HK-2 (cell line): ENCODE results near the gene SNCA.
A peak's percentile ranks its signal among the peaks of the same experiment; 100 is the strongest.

Experiments used
- DNase-seq: peaks from one replicate; pipeline ENCODE4 v3.0.0-alpha.2; 2018; ENCODE audit not compliant: unreplicated experiment

The SNCA gene

DNA sequence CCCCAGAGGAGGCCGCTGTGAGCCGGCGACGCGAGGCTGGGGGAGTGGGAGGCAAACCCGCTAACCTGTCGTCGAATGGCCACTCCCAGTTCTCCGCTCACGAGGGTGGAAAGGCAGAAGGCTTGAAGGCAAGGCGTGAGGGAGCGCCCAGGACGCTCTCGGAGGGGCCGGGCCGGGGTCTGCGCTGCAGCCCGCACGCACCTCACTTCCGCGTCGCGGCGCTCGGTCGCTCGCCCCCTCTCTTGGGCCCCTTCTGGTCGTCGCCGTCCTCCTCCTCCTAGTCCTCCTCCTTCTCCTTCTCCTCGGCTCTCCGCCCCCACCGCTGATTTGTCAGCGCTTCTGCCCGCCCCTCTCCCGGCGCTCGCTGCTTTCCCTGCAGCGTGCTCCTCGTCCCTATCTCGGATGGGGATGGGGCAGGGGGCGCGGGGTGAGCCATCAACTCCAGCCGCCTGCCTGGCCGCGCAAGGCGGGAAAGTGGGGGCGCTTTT, at the start of gene SNCA:
TSS of gene SNCA (minus strand) at position 265 of the 488 bp plus-strand sequence. CDS start 1,494 bp downstream, outside the sequence.
- DNase-seq = peak; percentile 84

DNA sequence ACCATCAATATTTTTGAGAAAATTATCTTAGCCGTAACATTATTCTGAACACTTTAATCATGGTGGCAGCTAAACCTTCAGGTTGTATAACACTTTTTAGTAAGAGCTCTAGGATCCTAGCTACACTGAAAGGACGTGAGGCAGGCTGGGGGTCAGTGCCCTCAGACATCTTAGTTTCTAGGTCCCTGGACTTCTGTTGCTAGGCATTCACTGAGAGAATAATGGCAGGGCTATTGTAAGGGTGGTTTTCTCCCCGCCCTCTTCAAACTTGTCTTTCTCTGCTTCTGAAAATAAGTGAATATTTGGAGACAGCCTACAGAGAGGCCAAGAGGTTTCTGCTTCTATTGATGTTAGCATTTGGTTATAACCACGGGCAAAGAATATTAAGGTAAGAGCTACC, 42.3 kb upstream of the SNCA start:
- no peak for DNase-seq

DNA sequence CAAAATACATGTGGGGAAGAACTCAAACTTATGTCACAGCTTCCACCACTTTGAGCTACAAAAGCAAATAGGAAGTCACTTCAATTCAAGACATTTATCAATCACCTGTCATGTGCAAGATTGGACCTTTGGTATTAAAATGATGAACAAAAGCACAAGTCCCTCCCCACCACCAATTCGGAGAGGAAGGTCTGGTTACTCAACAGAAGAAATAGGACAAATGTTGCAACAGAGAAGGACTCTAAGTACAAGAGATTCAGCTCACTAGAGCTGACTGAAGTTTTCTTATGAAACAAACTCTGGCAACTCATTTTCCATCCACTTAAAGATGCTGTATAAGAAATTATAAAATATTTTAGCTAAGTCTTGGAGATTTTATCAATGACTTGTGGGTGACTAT, 41.6 kb upstream of the SNCA start:
- DNase-seq = no peak

DNA sequence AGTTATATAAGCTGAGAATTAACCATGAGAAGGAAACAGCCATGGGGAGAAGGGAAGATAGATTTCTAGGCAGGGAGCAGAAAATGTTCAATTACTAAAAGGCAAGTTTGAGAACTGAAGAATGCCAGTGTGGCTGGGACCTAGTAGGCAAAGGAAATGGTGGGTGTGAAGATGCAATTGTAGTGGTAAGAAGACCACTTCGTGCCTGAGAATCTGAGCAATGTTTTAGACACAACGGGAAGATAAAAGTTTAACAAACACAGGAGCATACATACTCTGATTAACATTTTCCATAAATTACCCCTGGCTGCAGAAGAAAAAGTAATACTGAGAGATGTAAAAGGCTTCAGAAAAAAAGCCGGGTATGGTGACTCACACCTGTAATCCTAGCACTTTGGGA, 39.6 kb upstream of the SNCA start:
- no peak for DNase-seq

DNA sequence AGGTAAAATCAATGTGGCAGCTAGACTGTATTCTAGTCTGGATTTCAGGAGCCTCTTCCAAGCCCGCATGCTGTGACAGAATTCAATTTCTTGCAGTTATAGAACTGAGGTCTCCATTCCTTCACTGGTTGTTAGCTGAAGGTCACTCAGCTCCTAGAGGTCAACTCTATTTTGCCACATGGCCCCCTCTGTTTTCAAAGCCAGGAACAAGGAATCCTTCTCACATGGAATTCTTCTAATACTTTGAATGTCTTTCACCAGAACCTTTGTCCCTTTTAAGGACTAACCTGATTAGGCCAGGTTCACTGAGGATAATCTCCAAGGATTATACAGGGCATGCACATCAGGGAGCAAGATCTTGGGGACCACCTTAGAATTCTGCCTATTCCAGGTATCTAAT, 34.2 kb upstream of the SNCA start:
- DNase-seq = no peak

DNA sequence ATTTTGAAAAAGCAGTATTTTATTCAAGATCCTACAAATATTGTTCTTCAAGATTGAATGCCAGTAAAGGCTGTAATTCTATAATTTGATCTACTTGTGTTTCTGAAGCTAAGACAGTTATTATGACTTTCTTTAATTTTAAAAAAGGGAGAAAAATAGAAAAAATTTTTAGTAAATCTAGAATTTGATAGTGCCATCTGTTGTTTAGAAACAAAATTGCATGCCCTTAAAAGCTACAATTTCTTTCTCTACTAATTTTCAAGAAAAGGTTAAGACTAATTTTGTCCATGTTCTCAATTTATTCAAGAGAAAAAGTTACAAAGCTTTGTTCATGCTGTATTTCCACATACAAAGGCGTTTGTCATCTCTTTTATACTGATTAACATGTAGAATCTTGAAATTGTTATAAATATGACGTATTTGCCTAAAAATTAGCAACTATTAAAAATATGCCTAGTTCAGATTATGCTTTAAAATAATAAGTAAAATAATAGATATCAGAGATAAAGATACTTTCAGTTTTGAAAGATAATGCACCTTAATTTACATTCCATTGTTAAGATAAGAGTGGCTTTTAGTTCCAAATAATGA, 32.1 kb upstream of the SNCA start:
- no peak for DNase-seq

DNA sequence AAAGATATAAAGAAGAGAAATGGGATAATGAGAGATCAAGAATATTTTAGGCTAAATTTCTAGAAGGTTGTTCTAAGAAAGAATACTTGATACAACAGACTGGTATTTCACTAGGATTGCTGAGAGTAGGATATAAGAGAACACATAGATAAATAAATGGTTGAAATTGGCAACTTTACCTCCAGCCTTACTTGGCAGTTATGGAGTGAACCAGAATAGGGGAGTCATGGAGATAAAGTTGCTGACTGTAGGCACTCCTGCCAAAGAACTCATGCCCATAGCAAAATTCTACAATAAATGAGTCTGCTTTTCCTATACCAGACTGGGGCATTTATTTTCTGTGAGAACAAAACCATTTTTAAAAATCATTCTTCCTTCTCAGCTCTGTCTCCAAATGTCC, 31.3 kb upstream of the SNCA start:
- DNase-seq = no peak

DNA sequence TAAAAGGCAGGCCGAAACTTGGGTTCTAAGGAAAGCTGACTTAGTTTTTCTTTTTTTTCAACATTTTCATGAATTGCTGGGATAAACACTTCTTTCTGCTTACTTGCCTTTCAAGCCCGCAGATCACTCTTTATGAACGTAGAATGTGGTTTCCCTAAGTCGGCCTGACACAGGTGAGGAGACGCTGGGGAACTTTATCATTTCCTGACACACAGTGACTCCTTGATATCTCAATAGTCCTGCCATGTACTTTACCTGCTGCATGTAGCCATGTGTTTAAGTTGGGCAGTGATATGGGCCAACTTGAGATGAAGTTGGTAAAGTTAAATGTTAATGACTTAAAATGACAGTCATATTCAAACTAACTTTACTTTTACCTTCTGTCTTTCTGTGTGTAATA, 26.6 kb upstream of the SNCA start:
- no peak for DNase-seq

DNA sequence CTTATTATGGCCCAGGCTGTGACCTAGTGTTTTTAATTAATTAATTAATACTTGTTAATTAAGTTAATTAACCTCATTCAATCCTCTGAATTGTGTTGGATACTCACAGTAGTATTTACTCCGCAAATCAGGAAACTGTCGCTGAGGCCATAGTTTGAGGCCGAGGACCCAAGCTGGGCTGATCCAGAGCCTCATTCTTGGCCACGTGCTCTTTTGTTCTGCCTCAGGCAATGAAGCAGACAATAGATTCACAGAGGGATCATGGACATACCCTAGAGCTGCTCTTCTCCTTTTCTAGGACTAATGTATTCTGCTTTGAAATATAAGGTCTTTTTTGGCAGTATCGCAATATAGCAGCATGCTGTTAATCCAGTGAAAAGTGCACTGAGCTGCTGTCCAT, 24.0 kb upstream of the SNCA start:
- no peak for DNase-seq

DNA sequence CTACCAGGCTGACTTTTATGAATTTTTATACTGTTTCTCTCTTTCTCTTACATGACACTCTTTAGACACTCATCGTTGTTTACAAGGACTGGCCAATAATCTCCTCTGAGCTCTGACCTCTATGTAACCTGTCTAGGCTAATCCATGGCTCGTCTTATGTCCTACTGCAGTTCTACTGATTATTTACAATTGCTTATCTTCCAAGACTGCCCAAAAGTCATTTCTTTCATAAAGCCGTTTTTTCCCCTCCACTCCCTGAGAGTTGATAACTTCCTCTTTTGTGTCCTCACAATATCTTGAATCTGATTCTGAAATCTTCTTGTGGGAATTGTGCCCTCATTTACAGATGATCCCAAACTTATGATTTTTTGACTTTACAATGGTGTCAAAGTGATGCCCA, 18.3 kb upstream of the SNCA start:
- no peak for DNase-seq

DNA sequence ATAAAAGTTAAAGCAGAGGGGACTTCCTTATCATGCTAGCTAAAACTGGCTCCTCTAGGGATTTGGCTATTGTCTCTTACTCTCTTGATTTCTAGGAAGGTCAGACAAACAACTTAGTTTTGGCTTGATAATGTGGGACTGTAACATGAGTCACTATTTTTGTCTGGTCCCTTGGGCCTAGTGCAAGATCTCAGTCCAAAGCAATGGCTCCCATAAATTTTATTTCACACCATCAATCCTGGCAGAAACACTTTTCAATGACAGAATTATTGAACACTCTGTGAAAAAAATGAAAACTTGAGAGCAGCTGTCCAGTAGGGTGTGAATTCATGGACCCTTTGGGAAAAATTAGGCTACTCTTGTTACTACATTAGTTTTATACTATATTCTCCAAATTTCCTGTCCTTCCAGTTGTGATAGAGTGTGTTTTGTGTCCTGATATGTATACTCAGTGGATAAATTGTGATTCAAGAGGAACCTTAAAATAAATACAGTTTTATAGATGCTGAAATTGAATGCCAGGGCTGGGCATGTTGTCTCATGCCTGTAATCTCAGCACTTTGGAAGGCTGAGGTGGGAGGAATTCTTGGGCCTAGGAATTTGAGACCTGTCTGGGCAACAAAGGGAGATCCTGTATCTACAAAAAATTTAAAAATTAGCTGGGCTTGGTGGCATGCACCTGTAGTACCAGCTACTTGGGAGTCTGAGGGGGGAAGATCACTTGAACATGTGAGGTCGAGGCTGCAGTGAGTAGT, 10.8 kb upstream of the SNCA start:
- no peak for DNase-seq

DNA sequence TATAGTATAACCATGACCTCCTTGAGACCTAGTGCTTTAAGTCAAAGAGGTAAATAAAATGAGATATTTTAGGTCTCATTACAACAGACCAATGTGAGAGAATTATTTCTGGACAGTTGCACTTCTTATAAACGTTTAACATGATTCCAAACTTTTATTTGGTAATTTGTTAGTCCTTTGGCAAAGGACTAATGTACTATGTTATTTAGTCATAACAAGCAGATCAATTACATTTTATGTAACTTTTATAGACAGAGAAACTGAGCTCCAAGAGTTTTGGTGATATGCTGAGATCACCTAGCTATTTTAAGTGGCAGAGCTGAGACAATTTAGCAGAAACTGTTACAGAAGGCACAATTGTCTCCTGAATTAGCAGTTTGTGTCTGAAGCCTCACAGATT, 2.6 kb upstream of the SNCA start:
- no peak for DNase-seq

DNA sequence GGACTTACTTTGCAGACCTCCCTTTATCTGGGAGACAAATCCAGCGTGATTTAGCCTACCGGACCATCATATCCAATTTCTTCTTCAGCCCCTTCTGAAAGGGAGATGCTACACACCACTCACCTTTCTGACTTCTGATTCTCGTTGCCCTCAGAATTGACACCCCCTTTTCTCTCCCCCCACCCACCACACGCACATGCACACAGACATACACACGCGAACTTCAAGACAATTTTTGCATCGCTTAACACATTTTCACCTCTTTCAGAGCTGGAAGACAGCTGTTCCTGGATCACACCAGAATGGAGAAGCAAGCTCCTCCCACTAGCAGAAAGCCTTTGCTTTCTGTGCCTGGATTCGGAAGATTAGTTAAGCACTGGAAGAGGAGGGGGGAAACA, 1.0 kb upstream of the SNCA start:
- no peak for DNase-seq

DNA sequence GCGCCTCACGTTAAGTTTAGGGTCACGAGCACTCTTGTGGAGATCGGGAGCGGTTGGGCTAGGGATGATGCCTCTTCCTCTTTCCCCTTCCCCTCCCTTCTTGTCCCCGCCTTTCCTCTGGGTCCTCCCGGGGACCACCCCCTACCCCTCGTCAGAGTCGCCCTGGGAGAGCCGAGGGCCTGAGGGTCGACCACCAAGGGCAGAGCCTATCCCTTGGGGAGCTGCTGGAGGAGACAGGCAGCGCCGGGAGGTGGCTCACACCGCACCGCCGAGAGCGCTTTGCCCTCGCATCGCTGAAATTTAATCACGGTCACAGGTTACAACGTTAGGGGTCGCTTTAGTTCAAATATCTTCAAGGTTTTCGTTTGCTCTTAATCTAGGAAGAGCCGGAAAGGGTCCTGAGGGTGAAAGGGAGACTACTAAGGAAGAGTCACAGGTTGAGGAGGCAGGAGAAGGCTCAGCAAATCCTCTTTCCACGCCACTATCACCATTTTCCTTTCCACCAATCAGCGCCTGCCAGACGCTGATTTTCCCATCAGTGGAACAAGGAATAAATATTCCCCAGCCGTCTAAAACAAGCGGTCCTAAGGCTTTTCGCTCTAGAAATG, 528 bp upstream of the SNCA start:
- DNase-seq = no peak

DNA sequence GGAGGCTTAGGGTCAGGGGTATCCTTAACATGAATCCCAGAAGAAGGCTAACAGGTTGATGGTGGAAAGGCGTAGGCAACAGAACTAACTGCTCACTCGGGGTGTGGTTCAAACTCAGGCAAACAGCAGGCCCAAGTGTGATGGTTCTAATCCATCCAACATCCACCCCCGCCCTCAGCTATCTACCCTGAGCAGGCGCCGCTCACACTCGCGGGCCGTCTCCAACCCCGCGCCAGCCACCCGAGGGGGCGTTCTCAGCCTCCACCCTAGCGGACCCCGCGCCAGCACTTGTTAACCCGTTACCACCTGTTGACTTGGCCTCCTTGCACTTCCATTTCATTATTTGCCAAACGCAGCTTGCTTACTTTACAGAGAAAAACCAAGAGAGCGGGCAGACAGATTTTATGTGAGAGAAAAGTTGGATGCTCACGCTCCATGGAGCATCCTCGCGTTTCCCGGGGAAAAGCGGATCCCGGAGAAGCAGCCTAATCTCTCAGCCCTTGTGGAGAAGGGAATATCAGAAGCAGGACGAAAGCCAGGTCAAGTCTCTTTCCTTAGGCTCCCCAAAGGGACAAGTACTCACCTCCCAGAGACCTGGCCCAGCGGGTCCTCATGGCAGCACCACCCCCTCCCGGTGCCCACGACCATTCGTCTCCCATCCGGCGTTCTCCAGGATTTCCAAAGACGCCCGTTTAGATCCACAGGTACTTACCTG, 773 bp downstream of the SNCA start:
- DNase-seq = no peak

DNA sequence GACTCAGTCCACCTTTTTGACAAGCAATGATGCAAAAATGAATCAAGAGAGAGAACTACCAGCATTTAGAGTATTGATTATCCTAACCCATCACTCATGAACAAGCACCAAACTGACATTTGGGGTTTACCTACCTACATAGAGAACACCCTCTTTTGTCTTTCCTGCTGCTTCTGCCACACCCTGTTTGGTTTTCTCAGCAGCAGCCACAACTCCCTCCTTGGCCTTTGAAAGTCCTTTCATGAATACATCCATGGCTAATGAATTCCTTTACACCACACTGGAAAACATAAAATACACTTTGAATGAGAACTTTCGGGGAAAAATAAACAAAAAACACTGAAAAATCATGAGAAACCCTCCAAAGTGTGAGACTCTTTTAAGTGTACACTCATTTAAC, 1.5 kb downstream of the SNCA start:
- DNase-seq = no peak

DNA sequence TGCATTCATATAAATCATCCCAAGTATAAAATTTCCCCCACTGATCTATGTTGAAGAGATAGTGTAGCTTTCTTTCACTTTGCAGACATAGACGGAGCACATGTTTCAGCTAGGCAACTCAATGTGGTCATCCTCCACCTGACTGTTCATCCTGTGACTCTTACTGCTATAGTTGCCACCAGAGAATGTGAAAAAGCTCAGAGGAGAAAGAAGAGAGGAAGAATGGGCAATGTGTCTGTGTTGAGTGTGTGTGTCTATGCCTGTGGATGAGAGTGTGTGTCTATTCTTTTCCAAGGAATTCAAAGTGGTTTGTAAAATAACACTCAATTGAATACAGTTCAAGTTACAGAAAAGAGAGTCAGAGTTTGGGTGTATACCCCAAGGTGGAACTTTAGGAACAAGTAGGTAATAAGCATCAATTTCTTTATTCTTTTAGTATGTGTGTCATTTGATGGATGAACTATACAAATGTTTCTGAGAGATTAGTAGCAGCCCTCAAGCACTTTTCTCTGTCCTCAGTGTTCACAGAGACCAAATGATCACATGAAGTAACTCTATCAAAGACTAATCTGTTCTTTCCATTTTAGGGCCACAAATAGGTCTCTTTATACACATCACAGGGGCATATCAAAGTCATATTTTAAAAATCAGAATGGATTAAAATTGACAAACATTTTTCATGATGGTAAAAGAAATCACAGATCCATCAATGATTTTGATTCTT, 2.3 kb downstream of the SNCA start:
- DNase-seq = no peak

DNA sequence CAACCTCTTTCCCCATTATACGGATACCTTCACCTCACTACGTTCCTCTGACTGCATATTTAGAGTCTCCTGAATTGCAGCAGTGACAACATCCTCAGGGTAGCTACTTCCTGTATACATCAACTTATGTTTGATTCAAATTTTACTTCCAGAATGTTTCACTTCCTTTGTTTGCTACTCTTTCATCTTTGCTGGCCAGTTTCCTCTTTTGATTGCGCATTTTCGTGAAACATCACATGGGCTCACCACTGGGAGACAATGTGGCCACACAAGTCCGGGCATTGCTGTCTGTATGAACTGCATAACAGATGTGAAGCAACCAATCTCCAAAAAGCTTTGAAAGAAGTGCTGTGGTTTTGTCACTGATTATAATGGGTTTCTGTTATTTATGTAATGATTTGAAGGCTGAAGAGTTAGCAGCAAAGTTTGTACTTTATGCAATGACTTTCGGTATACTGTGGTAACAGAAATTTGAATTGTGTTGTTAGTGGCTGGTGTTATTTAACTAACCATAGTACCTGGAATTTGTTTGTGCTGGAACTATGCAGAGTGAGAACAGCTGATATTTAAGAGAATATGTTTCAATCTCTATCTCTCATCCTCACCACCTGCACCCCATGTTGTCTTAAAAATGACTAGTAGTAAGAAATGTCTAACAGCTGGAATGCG, 7.4 kb downstream of the SNCA start:
- no peak for DNase-seq

DNA sequence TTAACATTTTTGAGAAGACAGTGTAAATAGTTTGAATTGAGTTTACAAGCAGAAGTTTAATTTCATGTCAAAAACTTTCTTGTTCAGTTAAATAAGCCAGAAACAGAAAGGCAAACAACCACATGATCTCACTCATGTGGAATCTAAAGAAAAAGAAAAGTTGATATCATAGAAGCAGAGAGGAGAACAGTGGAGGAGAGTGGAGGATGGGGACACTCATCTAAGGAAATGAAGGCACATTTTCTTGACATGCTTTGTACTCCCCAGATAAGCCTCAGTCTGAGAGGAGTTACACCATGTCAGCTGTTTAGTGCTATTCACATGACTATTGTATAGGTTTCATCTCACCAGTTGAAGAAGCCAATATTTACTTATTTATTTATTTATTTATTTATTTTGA, 13.5 kb downstream of the SNCA start:
- DNase-seq = no peak

DNA sequence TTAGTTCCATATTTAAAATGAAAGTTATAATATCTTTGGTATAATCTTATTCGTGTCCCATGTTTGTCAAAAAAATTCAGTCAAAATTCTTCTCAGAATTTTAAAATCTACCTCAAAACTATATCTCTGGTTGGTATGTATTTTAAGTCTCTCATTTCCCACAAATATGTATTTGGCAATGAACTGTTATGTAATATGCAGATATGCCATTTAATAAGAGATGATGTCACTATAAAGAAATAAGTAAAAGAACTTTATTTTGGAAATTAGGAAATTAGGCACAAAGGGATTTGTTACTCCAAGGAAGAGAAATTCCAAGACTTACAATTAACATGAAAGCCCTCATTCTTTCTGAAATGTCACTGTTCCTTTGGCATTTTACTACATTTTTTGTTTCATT, 15.3 kb downstream of the SNCA start:
- DNase-seq = no peak

DNA sequence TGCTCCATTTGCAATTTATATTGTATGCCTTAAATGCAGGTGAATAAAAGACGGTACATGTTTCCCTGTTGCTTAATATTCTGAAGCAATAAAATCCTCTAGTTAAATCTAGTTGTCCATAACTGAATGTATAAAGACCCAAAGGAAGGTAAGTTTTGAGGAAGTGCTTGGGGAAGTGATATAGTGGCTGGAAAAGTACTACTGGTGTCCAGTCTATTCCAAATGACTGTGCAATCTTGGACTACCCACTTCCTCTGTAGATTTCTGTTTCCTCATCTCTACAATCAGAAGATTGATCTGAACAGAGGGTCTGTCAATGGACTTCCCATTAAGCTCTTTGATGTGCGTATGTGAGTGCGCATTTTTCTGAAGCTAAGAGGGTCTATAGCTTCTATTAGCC, 17.0 kb downstream of the SNCA start:
- no peak for DNase-seq
